WERI-Rb-1 (cell line): Measurements from ENCODE around the gene OBSCN.
A peak's percentile ranks its signal among the peaks of the same experiment; 100 is the strongest.
"Not testable (repeated sequence)": the region's sequence is repeated elsewhere in the genome, so short reads cannot be mapped to it uniquely, and the experiment has no call there.

Experiments
- DNase-seq: peaks from one replicate; pipeline ENCODE4 v3.0.0-alpha.2; 2020
- H3K27ac ChIP-seq: fragments of 250-450 bp; sonication (Bioruptor Pico); 2 replicates; pipeline ENCODE4 v1.5.1; 2020; ENCODE audit warnings: mild to moderate bottlenecking, moderate library complexity
- H3K27me3 ChIP-seq: fragments of 250-450 bp; sonication (Bioruptor Pico); 2 replicates; pipeline ENCODE4 v1.5.1; 2021; ENCODE audit warnings: mild to moderate bottlenecking, low read depth, moderate library complexity; ENCODE audit not compliant: insufficient read depth, severe bottlenecking
- H3K36me3 ChIP-seq: fragments of 250-450 bp; sonication (Bioruptor Pico); 2 replicates; pipeline ENCODE4 v1.5.1; 2020; ENCODE audit warnings: mild to moderate bottlenecking, moderate library complexity
- H3K4me3 ChIP-seq: 2 replicates; pipeline ENCODE4 v1.5.1; 2011; ENCODE audit warnings: low read depth, mild to moderate bottlenecking, control low read depth, low read length
- H3K9me3 ChIP-seq: fragments of 250-450 bp; sonication (Bioruptor Pico); 2 replicates; pipeline ENCODE4 v1.5.1; 2021; ENCODE audit warnings: mild to moderate bottlenecking, moderate library complexity; ENCODE audit not compliant: severe bottlenecking
- TF ChIP-seq, protein P1 (sequence below): IDR thresholded peaks from 2 replicates; pipeline ENCODE4 v1.5.1; 2011; ENCODE audit warnings: low read depth, mild to moderate bottlenecking, control low read depth, inconsistent platforms, low read length

The OBSCN gene

DNA sequence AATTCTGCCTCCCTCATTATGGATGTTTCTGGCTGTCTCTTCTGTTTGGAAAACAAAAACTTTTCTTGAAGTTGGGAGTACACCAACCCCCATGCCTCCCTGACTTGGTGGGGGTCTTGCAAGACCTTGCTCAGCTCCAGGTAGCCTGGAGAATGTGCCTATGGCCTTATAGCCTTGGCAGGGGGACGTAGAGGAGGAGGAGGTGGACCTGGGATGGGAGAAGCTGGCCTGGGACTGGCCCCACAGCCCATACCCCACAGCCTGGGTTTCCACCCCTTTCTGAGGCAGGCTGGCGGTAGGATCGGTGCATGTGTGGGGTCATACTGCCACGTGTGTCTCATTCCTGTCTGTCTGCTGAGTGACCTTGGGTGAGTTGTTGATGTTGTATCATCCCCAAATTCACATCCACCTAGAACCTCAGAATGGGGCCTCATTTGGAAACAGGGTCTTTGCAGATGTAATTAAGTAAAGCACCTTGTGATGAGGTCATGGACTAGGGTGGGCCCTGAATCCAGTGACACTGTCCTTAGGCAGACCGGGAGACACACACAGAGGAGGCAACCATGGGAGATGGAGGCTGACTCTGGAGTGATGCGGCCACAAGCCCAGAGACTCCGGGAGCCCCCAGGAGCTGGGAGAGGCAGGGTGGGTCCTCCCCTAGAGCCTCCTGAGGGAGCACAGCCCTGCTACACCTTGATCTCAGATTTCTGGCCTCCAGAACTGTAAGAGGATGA, 18.5 kb downstream of the OBSCN start:
- DNase-seq, result no peak
- Histone ChIP-seq H3K36me3 (no peaks in the 10 kb centered on the region), H3K27ac (no peak overlapping the region), H3K27me3 (no peaks in the 10 kb centered on the region), H3K9me3 (no peaks in the 10 kb centered on the region), H3K4me3 (no peak overlapping the region)
- TF ChIP-seq, protein P1, sequence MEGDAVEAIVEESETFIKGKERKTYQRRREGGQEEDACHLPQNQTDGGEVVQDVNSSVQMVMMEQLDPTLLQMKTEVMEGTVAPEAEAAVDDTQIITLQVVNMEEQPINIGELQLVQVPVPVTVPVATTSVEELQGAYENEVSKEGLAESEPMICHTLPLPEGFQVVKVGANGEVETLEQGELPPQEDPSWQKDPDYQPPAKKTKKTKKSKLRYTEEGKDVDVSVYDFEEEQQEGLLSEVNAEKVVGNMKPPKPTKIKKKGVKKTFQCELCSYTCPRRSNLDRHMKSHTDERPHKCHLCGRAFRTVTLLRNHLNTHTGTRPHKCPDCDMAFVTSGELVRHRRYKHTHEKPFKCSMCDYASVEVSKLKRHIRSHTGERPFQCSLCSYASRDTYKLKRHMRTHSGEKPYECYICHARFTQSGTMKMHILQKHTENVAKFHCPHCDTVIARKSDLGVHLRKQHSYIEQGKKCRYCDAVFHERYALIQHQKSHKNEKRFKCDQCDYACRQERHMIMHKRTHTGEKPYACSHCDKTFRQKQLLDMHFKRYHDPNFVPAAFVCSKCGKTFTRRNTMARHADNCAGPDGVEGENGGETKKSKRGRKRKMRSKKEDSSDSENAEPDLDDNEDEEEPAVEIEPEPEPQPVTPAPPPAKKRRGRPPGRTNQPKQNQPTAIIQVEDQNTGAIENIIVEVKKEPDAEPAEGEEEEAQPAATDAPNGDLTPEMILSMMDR, result no peak

GRCh38 chr1:228226956-228227791, 19.3 kb downstream of the OBSCN start:
- no peaks in the 10 kb centered on the region for H3K9me3 ChIP-seq
- no peak overlapping the region for H3K27ac ChIP-seq
- no peak overlapping the region for H3K4me3 ChIP-seq
- H3K27me3 ChIP-seq, result no peaks in the 10 kb centered on the region
- peak; percentile 53 for DNase-seq
- TF ChIP-seq, protein P1, result peak; percentile 46
- H3K36me3 ChIP-seq, result no peaks in the 10 kb centered on the region

DNA sequence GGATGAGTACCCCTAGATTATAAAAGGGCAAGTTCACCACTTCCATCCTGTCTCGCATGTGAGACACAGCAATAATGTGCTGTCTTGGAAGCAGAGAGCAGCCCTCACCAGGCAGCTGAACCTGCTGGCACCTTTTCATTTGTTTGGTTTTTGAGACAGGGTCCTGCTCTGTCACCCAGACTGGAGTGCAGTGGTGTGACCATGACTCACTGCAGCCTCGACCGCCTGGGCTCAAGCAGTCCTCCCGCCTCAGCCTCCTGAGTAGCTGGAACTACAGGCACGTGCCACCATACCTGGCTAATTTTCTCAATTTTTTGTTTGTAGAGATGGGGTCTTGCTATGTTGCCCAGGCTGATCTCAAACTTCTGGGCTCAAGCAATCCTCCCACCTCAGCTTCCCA, 20.3 kb downstream of the OBSCN start:
- not testable (repeated sequence) for H3K27me3 ChIP-seq, H3K36me3 ChIP-seq, H3K27ac ChIP-seq, H3K4me3 ChIP-seq, H3K9me3 ChIP-seq, DNase-seq

GRCh38 chr1:228228601-228229074, 20.8 kb downstream of the OBSCN start:
- Histone ChIP-seq H3K36me3 (no peaks in the 10 kb centered on the region), H3K9me3 (no peaks in the 10 kb centered on the region), H3K27me3 (no peaks in the 10 kb centered on the region), H3K27ac (no peak overlapping the region), H3K4me3 (no peak overlapping the region)
- TF ChIP-seq, protein P1, result no peak
- no peak for DNase-seq

- Histone ChIP-seq H3K4me3 (no peak overlapping the region), H3K9me3 (no peaks in the 10 kb centered on the region), H3K36me3 (no peaks in the 10 kb centered on the region), H3K27ac (no peak overlapping the region), H3K27me3 (no peaks in the 10 kb centered on the region)
- no peak for DNase-seq
- TF ChIP-seq, protein P1, result no peak
Measured at GRCh38 chr1:228231189-228231588, 23.3 kb downstream of the OBSCN start.

DNA sequence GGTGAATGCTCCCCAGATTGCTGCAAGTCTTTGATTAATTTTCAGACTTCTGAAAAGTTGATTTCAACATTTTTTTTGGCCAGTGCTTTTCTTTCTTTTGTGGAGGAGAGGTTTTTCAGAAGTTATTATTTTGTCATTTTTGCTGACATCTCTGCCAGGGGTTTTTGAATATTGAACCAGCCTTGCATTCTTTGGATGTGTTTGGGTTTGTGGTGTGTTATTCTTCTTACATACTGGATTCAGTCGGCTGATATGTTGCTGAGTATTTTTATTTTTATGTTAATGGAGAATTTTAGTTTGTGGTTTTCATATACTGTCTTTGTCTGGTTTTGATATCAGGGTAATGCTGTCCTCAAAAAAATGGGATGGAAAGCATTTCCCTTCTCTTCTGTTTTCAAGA, 25.3 kb downstream of the OBSCN start:
- DNase-seq, result no peak
- no peaks in the 10 kb centered on the region for H3K36me3 ChIP-seq
- H3K4me3 ChIP-seq, result no peak overlapping the region
- H3K27me3 ChIP-seq, result no peaks in the 10 kb centered on the region
- no peak overlapping the region for H3K27ac ChIP-seq
- TF ChIP-seq, protein P1, result no peak
- no peaks in the 10 kb centered on the region for H3K9me3 ChIP-seq
